ENCODE measurements around the gene CDK5RAP3.

The CDK5RAP3 gene

GRCh38 chr17:47949946-47950345, 21.0 kb upstream of the CDK5RAP3 start:
- no peak for DNase-seq

- no peak for DNase-seq
Measured at GRCh38 chr17:47950448-47950847, 20.5 kb upstream of the CDK5RAP3 start.

- no peak for DNase-seq
Measured at GRCh38 chr17:47952171-47953021, 18.5 kb upstream of the CDK5RAP3 start.

DNA sequence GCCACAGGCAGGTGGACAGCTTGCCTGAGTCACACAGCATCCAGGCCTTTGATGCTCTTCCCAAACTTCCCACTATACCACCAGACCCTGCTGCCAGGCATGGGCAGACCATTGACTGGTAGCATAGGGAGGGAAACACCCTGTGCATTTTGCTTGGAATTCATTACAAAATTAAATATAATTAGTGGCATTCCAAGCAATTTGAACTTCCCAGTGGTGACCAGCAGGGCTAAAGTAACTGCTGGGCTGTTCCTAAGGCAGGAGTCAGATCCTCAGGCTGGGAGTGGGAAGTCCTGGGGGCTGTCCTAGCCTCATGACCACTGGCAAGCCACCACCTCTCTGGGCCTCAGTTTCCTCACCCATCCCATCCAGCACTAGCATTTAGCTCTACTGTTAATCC, 17.0 kb upstream of the CDK5RAP3 start:
- no peak for DNase-seq

GRCh38 chr17:47955497-47956461, 15.1 kb upstream of the CDK5RAP3 start:
- no peak for DNase-seq

DNA sequence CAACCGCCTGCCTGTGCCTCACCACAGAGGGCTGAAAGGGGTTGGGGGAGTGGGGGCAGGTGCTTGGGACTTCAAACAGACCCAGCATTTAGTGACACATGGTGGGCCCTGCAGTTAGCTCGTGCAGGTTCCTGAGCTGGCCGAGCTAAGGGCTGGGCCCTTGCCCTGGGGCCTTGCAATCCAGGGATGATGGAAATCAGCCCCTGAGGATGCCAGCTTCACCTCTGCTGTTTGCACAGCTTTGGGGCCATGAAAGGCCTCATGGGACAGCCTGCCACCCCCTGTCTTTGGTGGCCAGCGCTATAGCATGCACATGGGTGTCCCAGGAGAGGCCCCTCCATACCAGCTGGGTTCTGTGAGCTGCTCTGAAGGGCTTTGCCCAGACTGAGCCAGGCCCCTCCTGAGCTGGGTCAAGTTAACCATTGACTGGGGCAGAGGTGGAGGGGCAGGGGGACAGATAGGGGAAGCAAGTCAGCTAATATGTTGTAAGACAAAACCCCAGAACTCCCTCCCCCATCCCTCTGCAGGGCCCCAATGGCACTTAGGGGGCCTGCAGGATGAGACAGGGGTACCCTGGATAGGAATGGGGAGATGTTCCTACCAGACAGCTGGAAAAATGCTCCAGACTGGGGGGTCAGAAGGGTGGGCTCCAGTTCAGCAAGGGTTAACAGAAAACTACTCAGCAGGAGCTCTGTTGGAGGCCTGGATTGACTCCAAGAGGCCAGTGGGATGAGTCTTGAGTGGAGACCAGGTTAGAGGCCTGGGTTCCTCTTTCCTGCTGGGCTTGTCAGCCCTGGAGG, 13.9 kb upstream of the CDK5RAP3 start:
- DNase-seq, result no peak

GRCh38 chr17:47957591-47958490, 13.1 kb upstream of the CDK5RAP3 start, which contains the start of gene PRR15L:
Gene PRR15L (minus strand): TSS chr17:47957883. CDS start chr17:47953234, 4,649 bp downstream.
- DNase-seq, result no peak

GRCh38 chr17:47959825-47960655, 10.9 kb upstream of the CDK5RAP3 start:
- DNase-seq, result no peak

DNA sequence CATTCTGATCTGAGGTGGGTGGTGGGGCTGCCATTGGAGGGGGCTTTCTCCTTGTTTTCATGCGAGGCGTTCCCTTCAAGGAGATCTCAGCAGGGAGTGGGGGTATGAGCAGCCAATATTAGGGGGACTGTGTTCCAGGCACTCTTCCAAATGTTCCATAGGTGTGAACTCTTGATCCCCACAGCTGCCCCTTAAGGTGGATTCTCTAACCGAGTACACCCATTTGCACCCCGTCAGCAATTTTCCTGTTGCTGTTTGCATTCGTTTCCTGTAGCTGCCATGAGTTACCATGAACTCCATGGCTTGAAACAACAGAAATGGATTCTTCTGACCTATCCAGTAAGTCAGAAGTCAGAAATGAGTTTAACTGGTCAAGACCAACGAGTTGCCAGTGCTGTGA, 9.5 kb upstream of the CDK5RAP3 start:
- no peak for DNase-seq

GRCh38 chr17:47962901-47963300, 8.0 kb upstream of the CDK5RAP3 start:
- no peak for DNase-seq

DNA sequence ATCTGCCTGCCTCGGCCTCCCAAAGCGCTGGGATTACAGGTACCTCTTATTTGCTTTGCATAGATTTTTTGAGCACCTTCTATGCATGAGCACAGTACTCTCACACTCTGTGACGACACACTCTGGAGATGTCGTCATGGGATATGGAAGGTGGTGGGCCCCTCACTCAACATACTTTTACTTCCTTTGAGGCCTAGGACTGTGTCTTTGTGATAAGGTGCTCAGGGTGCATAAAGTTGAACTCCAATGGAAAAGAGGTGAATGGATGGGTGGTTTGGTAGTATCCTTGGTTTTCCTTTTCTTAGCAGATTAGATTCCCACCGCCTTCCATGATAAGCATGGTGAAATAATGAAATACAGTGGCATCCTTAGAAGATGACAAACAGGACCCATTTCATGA, 6.1 kb upstream of the CDK5RAP3 start:
- no peak for DNase-seq

DNA sequence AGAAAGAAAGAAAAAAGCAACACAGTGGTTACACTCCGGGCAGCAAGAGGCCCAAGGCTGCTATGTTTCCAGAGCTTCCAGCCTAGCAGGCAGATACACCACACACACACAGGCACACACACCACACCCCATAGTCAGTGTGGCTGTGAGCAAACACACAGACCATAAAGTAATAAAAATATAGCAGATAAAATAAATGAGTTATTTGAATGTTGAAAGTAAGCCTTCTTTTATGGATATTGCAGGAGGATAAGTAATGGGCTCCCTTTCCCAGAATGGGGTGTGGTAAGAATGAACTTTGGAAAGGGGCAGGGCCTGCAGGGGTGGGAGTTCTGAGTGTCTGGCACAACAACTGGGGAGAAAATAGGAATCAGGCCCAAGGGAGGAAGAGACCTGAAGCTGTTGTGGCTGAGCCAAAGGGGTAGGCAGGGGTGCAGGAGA, 4.8 kb upstream of the CDK5RAP3 start:
- no peak for DNase-seq

DNA sequence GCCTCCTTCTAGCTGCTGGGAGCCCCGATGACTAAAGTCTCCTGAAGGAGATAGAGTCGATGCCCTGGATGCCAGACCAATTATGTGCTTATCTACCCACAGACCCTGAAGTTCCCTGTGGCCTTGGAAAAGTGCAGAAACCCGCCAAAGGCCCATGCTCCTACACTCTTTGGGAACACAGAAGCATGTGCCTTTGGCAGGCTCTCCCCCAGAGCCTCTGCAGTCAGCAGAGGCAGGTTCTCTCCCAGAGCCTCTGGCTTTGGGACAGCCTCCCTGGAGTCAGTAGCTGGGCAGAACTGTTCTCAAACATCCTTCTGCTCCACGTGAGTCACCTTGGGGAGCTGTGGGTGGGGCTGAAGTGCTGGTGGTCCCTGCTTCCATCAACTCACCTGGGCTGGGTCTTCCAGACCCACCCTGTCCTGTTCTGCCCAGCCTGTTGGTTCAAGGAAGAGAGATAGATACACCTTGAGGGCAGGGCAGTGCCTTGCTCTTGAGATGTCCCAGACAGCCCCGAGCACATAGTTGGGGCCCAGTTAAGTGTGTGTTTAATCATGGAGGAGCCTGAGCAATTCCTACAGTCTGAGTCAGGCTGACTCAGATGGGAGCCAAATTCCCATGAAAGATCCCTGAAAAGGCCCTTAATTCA, 3.2 kb upstream of the CDK5RAP3 start:
- DNase-seq, result no peak

DNA sequence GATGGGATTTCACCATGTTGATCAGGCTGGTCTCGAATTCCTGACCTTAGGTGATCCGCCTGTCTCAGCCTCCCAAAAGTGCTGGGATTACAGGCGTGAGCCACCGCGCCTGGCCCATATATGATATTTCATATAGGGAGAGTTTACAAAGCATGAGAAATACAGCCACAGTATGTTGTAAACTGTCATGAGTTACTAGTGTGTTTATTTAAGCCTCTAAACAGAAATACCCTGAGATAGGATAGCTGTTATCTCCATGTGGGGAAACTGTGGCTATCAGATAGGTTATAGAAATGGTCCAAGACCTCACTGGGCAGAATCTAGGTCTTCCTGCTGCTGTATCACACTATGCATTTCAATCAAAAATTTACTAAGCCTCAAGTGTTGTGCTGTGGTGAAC, 2.1 kb upstream of the CDK5RAP3 start:
- no peak for DNase-seq

DNA sequence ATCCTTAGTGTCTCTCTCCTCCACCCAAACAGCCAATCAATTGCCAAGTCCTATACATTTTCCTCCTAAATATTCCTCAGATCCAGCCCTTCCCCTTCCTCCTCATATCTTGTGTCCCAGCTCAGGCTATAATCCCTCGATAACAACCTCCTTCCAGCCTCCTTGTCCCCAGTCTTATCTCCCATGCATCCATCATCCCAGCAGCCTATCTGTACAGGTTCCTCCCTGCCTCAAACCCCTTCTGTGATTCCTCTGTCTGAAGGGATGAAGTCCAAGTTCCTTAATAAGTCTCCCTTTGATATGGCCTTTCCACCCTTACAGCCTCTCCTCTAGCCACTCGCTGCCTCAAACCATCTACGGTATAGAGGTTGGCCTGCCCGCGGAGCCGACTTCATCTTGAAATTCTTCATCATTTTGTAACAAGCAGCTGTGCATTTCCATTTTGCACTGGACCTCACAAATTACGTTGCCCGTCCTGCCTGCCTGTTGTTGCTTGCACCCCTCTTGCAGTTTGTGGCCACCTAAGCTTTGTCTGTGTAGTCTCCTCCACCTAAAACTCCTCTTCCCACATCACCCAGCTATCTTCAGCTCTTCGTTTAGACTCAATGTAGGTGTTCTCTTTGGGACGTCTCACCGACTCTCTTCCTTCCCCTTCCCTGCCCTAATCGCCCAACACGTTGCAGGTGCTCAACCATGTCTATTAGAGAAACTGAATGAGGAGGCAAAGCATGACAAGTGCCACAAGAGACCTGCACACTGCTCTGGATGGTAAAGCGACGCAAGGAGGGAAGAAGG, 786 bp upstream of the CDK5RAP3 start:
- no peak for DNase-seq

- DNase-seq, result no peak
Measured at GRCh38 chr17:47973541-47973940, 2.6 kb downstream of the CDK5RAP3 start.

- DNase-seq, result no peak
Measured at GRCh38 chr17:47975189-47975822, 4.4 kb downstream of the CDK5RAP3 start.

DNA sequence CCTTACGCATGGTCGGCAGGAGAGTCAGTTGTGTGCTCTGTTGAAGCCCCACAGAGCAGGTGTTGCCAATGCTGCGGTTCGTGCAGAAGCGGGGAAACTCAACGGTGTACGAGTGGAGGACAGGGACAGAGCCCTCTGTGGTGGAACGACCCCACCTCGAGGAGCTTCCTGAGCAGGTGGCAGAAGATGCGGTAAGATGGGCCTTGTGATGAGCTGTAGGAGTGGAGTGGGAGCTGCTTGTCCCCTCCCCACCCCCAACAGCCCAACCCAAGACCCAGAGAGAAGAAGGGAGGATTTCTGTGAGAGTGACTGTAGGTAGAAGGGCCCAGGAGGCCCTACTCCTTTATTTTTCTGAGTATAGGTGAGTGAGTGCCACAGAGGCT, 4.9 kb downstream of the CDK5RAP3 start:
- DNase-seq, result no peak

GRCh38 chr17:47978324-47978723, 7.4 kb downstream of the CDK5RAP3 start:
- DNase-seq, result peak; percentile 57 to 67
